Upper lobe of right lung (tissue), 1 donor: ENCODE results near the gene ZNF304. TPM values are rescaled to one million over a fixed set of nuclear protein-coding genes. Genes with fewer than 3 reads are reported as not detected.
"Not testable (repeated sequence)": the region's sequence is repeated elsewhere in the genome, so short reads cannot be mapped to it uniquely, and the experiment has no call there.

ENCODE experiments used
- ATAC-seq: fragments of 200-7000 bp; cut with Tn5 transposase; one replicate; pipeline ENCODE4 v1.9.1; 2020; ENCODE audit warnings: mild to moderate bottlenecking, moderate library complexity
- DNase-seq: peaks from one replicate; pipeline ENCODE4 v3.0.0-alpha.2; 2020
- H3K27ac ChIP-seq: fragments of 200-600 bp; one replicate; pipeline ENCODE4 v1.8.0; 2022
- H3K27me3 ChIP-seq: fragments of 200-600 bp; one replicate; pipeline ENCODE4 v1.8.0; 2022; ENCODE audit warnings: mild to moderate bottlenecking
- H3K36me3 ChIP-seq: fragments of 200-600 bp; one replicate; pipeline ENCODE4 v1.8.0; 2022
- H3K4me1 ChIP-seq: fragments of 200-600 bp; one replicate; pipeline ENCODE4 v1.8.0; 2022
- H3K4me3 ChIP-seq: fragments of 200-600 bp; one replicate; pipeline ENCODE4 v1.8.0; 2022; ENCODE audit warnings: mild to moderate bottlenecking
- H3K9me3 ChIP-seq: fragments of 200-600 bp; one replicate; pipeline ENCODE4 v1.8.0; 2022
- CTCF ChIP-seq: fragments of 200-600 bp; IDR thresholded peaks from one replicate; pipeline ENCODE4 v1.8.0; 2022; ENCODE audit warnings: antibody characterized with exemption
- intact Hi-C: fragments of 100-400 bp; cut with DNase I; formaldehyde crosslinking; loops from one replicate; pipeline ENCODE4 v1.11.0; 2022
- total RNA-seq: library from RNA; stranded (reverse); fragmentation: NEBNext Ultra II Directional; extraction: Animal tissue kit (Norgen Biotek cat#: 25700); gene quantifications from one replicate; pipeline ENCODE4 v1.2.1, GENCODE V29; 2021
- donor health status: DM: no; HTN: yes; CAD: no; lungs with severe emphysema.

ZNF304 gene
- total RNA-seq, 1 donor from 2014 or later = 9.3 TPM

- peaks cover 8% of the 10 kb centered on the region for H3K36me3 ChIP-seq
- peak overlapping the region; percentile 65 for H3K4me3 ChIP-seq
- peak overlapping the region; percentile 89 for H3K27ac ChIP-seq
- TF ChIP-seq CTCF = no peak
- peaks cover 3% of the 10 kb centered on the region for H3K9me3 ChIP-seq
- intact Hi-C loops = no loop called here
- DNase-seq (no peak), ATAC-seq (no peak)
- peaks cover 6% of the 10 kb centered on the region for H3K4me1 ChIP-seq
- no peaks in the 10 kb centered on the region for H3K27me3 ChIP-seq
Measured at GRCh38 chr19:57362419-57362818, 11.3 kb downstream of the ZNF304 start.

- TF ChIP-seq CTCF = no peak
- Histone ChIP-seq H3K4me1 (peaks cover 6% of the 10 kb centered on the region), H3K27me3 (no peaks in the 10 kb centered on the region), H3K4me3 (peak within 1 kb of the TSS; percentile 65), H3K36me3 (peaks cover 3% of the 10 kb centered on the region), H3K27ac (peak within 1 kb of the TSS; percentile 89), H3K9me3 (peaks cover 3% of the 10 kb centered on the region)
- DNase-seq (peak; percentile 99), ATAC-seq (peak; percentile 99)
- intact Hi-C loops = no loop called here
Measured at GRCh38 chr19:57362997-57363687, 12.1 kb downstream of the ZNF304 start, which contains the start of the genes TRAPPC2B and ZNF547. Gene TRAPPC2B (plus strand): TSS chr19:57363551. CDS start chr19:57364834, 1,283 bp downstream. Gene ZNF547 (plus strand): TSS chr19:57363551. CDS start chr19:57368556, 5,005 bp downstream.

- TF ChIP-seq CTCF = no peak
- H3K36me3 ChIP-seq = no peaks in the 10 kb centered on the region
- DNase-seq (no peak), ATAC-seq (no peak)
- H3K4me3 ChIP-seq = peak overlapping the region; percentile 65
- no peaks in the 10 kb centered on the region for H3K27me3 ChIP-seq
- peak overlapping the region; percentile 89 for H3K27ac ChIP-seq
- H3K4me1 ChIP-seq = peaks cover 6% of the 10 kb centered on the region
- peaks cover 3% of the 10 kb centered on the region for H3K9me3 ChIP-seq
- intact Hi-C loops = no loop called here
Measured at GRCh38 chr19:57363688-57364181, 12.7 kb downstream of the ZNF304 start.

DNA sequence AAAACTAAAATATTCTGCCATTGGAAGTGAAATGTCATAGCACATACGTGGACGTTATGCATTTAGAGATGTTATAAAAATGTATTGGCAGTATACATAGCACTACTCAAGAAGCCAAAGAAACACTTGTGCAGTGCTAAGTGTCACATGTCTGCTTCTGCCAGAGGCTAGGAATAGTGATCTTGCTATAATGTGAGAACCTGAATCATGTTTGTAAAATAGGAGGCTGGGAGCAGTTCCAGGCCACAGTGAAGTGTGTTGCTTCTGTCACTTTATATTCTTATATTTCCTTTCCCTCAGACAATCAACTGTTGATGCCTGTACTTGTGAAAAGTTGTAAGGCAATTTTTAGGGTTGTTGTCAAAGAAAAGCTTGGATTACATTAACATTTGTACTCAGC, 15.7 kb downstream of the ZNF304 start:
- no peak for ATAC-seq
- Histone ChIP-seq H3K4me1 (peaks cover 6% of the 10 kb centered on the region), H3K4me3 (no peak overlapping the region), H3K27me3 (no peaks in the 10 kb centered on the region), H3K9me3 (no peaks in the 10 kb centered on the region), H3K27ac (no peak overlapping the region), H3K36me3 (peaks cover 2% of the 10 kb centered on the region)
- no peak for TF ChIP-seq CTCF
- no peak for DNase-seq
- intact Hi-C loops = no loop called here

DNA sequence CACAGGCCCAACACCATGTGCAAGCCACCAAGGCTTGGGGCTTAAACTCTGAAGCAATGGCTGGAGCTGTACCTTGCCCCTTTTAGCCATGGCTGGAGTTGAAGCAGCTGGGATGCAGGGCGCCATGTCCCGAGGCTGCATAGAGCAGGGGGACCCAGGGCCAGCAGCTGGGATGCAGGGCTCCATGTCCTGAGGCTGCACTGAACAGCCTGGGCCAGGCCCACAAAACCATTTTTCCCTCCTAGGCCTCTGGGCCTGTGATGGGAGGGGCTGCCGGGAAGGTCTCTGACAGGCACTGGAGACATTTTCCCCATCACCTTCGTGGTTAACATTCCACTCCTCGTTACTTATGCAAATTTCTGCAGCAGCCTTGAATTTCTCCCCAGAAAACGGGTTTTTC, 23.1 kb downstream of the ZNF304 start:
- Histone ChIP-seq H3K36me3 (peaks cover 29% of the 10 kb centered on the region), H3K9me3 (peaks cover 22% of the 10 kb centered on the region), H3K27ac (no peak overlapping the region), H3K4me3 (no peak overlapping the region), H3K27me3 (no peaks in the 10 kb centered on the region), H3K4me1 (no peaks in the 10 kb centered on the region)
- TF ChIP-seq CTCF = no peak
- intact Hi-C loops = no loop called here
- no peak for ATAC-seq
- DNase-seq = no peak

GRCh38 chr19:57374647-57375046, 23.6 kb downstream of the ZNF304 start:
- H3K9me3 ChIP-seq = peaks cover 22% of the 10 kb centered on the region
- ATAC-seq, H3K4me1 ChIP-seq, DNase-seq, H3K27me3 ChIP-seq, H3K27ac ChIP-seq, H3K4me3 ChIP-seq, intact Hi-C loops: not testable (repeated sequence)
- H3K36me3 ChIP-seq = peaks cover 29% of the 10 kb centered on the region
